Dedifferentiated amniotic fluid mesenchymal stem cell (primary cell): ENCODE results near the gene ASPN.
"Not testable (repeated sequence)": the region's sequence is repeated elsewhere in the genome, so short reads cannot be mapped to it uniquely, and the experiment has no call there.

Experiments
- DNase-seq: peaks from one replicate; pipeline ENCODE4 v3.0.0-alpha.2; 2016; ENCODE audit errors: extremely low spot score

The ASPN gene

DNA sequence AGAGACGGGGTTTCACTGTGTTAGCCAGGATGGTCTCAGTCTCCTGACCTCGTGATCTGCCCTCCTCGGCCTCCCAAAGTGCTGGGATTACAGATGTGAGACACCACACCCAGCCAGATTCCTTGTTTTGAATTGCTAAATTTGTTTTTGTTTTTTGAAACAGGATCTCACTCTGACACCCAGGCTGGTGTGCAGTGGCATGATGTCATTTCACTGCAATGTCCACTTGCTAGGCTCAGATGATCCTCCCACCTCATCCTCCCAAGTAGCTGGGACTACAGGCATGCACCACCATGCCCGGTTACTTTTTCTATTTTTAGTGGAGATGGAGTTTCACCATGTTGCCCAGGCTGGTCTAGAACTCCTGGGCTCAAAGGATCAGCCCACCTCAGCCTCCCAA is 71.1 kb downstream of the ASPN start:
- DNase-seq: not testable (repeated sequence)

DNA sequence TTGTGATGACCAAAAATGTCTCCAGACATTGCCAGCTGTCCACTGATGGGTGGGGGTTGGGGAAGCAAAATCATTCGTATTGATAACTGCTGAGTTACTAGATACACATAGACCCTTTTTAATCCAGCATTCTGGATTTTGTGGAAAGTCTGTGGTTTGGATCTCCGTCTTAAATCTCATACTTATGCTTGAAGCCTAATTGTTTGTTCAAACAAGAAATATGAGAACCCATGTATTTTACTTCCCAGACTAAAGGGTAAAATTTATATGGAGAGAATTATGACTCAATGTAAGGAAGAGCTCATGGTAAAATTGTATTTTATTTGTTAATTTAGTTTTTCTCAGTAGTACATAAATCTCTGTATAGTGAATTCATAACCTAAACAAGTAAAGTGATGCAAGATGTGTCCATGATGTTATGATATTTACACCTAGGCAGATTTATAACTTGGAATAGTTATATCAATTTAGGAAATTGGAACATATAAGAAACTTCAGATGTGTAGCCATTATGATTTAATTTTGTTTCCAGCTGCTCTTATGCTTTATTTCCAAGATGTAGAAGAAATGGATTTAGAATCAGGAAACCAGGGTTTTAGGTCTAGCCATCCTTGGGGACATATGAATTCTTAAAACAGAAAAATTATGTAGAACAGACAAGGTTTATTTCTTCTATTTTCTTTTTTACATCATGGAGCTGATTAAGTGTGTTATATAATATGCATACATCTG is 73.4 kb downstream of the ASPN start:
- DNase-seq: no peak

DNA sequence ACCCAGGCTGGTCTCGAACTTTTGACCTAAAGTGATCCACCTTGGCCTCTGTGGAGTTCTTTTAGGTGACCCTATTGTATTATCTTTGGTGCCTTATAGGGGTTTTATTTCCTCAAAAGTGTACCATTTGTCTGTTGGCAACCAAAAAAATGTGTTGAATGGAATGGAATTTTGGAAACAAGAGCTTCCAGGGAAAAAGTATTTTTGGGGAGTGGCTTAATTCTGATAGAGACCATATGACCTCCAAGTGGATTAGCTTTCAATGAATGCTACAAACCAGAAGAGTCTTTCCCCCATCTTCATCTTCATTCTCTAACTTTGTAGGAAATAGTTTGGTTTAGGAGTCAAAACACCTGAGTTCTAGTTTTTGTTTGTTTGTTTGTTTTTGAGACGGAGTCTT is 74.5 kb downstream of the ASPN start:
- DNase-seq: no peak

DNA sequence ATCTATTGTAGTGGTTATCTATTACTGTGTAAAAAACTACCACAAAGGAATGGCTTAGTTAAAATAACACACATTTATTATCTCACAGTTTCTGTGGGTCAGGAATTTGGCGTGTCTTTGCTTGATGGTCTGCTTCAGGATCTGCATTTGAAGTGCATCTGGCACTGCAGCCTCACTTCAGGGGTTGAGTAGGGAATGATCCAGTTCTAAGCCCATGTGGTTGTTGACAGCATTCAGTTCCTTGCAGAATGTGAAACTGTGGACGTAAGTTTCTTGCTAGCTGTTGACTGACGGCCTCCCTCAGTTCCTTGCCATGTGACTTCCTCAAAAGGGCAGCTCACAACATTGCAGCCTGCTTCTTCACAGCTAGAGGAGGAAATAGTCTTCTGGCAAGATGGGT is 75.8 kb downstream of the ASPN start:
- no peak for DNase-seq
